ENCODE results near the gene CD55. TPM values are rescaled to one million over a fixed set of nuclear protein-coding genes. Genes with fewer than 3 reads are reported as not detected.

CD55 gene
- total RNA-seq, 6 experiments from 2014 or later: 10.5 to 23.3 (median 16.4) TPM

GRCh38 chr1:207289756-207290155, 31.7 kb upstream of the CD55 start:
- no peak for DNase-seq
- no peak overlapping the region for H3K27ac ChIP-seq
- no peak overlapping the region for H3K4me3 ChIP-seq
- H3K9me3 ChIP-seq: no peaks in the 10 kb centered on the region
- TF ChIP-seq CTCF (IDR thresholded peaks at IDR 0.05): no peak
- no peak for TF ChIP-seq POLR2A (IDR thresholded peaks at IDR 0.05)
- intact Hi-C loops (cut with DNase I): no loop called here
- ATAC-seq: no peak
- H3K27me3 ChIP-seq: no peaks in the 10 kb centered on the region
- no peaks in the 10 kb centered on the region for H3K36me3 ChIP-seq
- H3K4me1 ChIP-seq: no peaks in the 10 kb centered on the region

- Histone ChIP-seq H3K9me3 (no peaks in the 10 kb centered on the region), H3K27me3 (no peaks in the 10 kb centered on the region), H3K36me3 (no peaks in the 10 kb centered on the region), H3K27ac (no peak overlapping the region), H3K4me1 (no peaks in the 10 kb centered on the region), H3K4me3 (no peak overlapping the region)
- no CpG with 5 or more reads among the region's 2 CpGs for WGBS (ENCODE audit: insufficient coverage, low coverage, low lambda C conversion rate, missing lambda C conversion rate)
- intact Hi-C loops (cut with DNase I): no loop called here
- DNase-seq (no peak), ATAC-seq (no peak)
- TF ChIP-seq CTCF (IDR thresholded peaks at IDR 0.05) (no peak), POLR2A (IDR thresholded peaks at IDR 0.05) (no peak)
Measured at GRCh38 chr1:207291723-207292122, 29.8 kb upstream of the CD55 start.

- 73% methylated on average over 2 of the region's 2 CpGs for WGBS (ENCODE audit: insufficient coverage, low coverage, low lambda C conversion rate, missing lambda C conversion rate)
- no peak overlapping the region for H3K27ac ChIP-seq
- H3K4me1 ChIP-seq: no peaks in the 10 kb centered on the region
- H3K9me3 ChIP-seq: no peaks in the 10 kb centered on the region
- no peak overlapping the region for H3K4me3 ChIP-seq
- DNase-seq: no peak
- ATAC-seq: peak; percentile 23 to 61 (median 48)
- TF ChIP-seq POLR2A (IDR thresholded peaks at IDR 0.05): no peak
- no peak for TF ChIP-seq CTCF (IDR thresholded peaks at IDR 0.05)
- intact Hi-C loops (cut with DNase I): no loop called here
- H3K36me3 ChIP-seq: no peaks in the 10 kb centered on the region
- no peaks in the 10 kb centered on the region for H3K27me3 ChIP-seq
Measured at GRCh38 chr1:207298186-207298585, 23.3 kb upstream of the CD55 start.

- no peaks in the 10 kb centered on the region for H3K4me1 ChIP-seq
- H3K27ac ChIP-seq: no peak overlapping the region
- no peaks in the 10 kb centered on the region for H3K36me3 ChIP-seq
- WGBS (ENCODE audit: insufficient coverage, low coverage, low lambda C conversion rate, missing lambda C conversion rate): 30% methylated on average over 4 of the region's 4 CpGs
- TF ChIP-seq POLR2A (IDR thresholded peaks at IDR 0.05) (no peak), CTCF (IDR thresholded peaks at IDR 0.05) (no peak)
- H3K27me3 ChIP-seq: no peaks in the 10 kb centered on the region
- DNase-seq (no peak), ATAC-seq (peak; percentile 33 to 93 (median 41))
- intact Hi-C loops (cut with DNase I): no loop called here
- H3K4me3 ChIP-seq: no peak overlapping the region
- no peaks in the 10 kb centered on the region for H3K9me3 ChIP-seq
Measured at GRCh38 chr1:207298636-207299398, 22.7 kb upstream of the CD55 start.

- no peaks in the 10 kb centered on the region for H3K4me1 ChIP-seq
- ATAC-seq (no peak), DNase-seq (no peak)
- no peaks in the 10 kb centered on the region for H3K27me3 ChIP-seq
- no peak overlapping the region for H3K27ac ChIP-seq
- intact Hi-C loops (cut with DNase I): no loop called here
- H3K9me3 ChIP-seq: no peaks in the 10 kb centered on the region
- H3K4me3 ChIP-seq: no peak overlapping the region
- H3K36me3 ChIP-seq: no peaks in the 10 kb centered on the region
- TF ChIP-seq POLR2A (IDR thresholded peaks at IDR 0.05) (no peak), CTCF (IDR thresholded peaks at IDR 0.05) (no peak)
Measured at GRCh38 chr1:207300970-207301369, 20.5 kb upstream of the CD55 start.

Measured in right lobe of liver (tissue), 6 donors.